Measurements from ENCODE around the gene C11orf52.

DNA sequence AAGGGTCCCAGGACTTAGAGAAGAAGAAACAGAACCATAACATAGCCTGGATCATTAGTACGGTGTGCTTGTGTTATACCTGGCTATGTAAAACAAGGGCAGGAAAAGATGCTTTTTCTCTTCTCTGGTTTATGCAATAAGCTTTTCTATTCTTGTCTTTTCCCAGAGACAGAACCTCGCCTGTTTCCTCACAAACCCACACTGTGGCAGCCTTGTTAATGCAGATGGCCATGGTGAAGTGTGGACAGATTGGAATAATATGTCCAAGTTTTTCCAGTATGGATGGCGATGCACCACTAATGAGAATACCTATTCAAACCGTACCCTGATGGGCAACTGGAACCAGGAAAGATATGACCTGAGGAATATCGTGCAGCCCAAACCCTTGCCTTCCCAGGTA is 36.5 kb upstream of the C11orf52 start:
- TF ChIP-seq, protein P1, sequence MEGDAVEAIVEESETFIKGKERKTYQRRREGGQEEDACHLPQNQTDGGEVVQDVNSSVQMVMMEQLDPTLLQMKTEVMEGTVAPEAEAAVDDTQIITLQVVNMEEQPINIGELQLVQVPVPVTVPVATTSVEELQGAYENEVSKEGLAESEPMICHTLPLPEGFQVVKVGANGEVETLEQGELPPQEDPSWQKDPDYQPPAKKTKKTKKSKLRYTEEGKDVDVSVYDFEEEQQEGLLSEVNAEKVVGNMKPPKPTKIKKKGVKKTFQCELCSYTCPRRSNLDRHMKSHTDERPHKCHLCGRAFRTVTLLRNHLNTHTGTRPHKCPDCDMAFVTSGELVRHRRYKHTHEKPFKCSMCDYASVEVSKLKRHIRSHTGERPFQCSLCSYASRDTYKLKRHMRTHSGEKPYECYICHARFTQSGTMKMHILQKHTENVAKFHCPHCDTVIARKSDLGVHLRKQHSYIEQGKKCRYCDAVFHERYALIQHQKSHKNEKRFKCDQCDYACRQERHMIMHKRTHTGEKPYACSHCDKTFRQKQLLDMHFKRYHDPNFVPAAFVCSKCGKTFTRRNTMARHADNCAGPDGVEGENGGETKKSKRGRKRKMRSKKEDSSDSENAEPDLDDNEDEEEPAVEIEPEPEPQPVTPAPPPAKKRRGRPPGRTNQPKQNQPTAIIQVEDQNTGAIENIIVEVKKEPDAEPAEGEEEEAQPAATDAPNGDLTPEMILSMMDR (IDR thresholded peaks at IDR 0.05) = no peak
- TF ChIP-seq POLR2A (IDR thresholded peaks at IDR 0.05) (no peak), EP300 (IDR thresholded peaks at IDR 0.05) (no peak)

Measured in tibial nerve (tissue), 4 donors.